Smooth muscle cell (in vitro differentiated cells): ENCODE data around the gene GPRIN1. TPM values are rescaled to one million over a fixed set of nuclear protein-coding genes. Genes with fewer than 3 reads are reported as not detected.

Experiments used
- DNase-seq: peaks from one replicate; lab custom pipeline; 2025; ENCODE audit not compliant: unreplicated experiment; lab: John Stamatoyannopoulos, UW
- H2AFZ ChIP-seq: fragments of 200-600 bp; sonication (generic); 2 replicates; pipeline ENCODE4 v1.6.0; 2016; ENCODE audit warnings: antibody characterized with exemption, low read depth, mild to moderate bottlenecking
- H3F3A ChIP-seq: fragments of 200-600 bp; sonication (generic); 2 replicates; pipeline ENCODE4 v1.6.0; 2017; ENCODE audit warnings: antibody characterized with exemption, low read depth
- H3K27ac ChIP-seq: fragments of 200-600 bp; sonication (generic); 2 replicates; pipeline ENCODE4 v1.5.1; 2016; ENCODE audit warnings: low read depth, mild to moderate bottlenecking
- H3K27me3 ChIP-seq: fragments of 200-600 bp; sonication (generic); 2 replicates; pipeline ENCODE4 v1.6.1; 2016; ENCODE audit warnings: low read depth, mild to moderate bottlenecking
- H3K36me3 ChIP-seq: fragments of 200-600 bp; sonication (generic); 2 replicates; pipeline ENCODE4 v1.5.1; 2016; ENCODE audit warnings: low read depth
- H3K4me1 ChIP-seq: fragments of 200-600 bp; sonication (generic); 2 replicates; pipeline ENCODE4 v1.5.1; 2016; ENCODE audit warnings: low read depth
- H3K4me2 ChIP-seq: fragments of 200-600 bp; sonication (generic); 2 replicates; pipeline ENCODE4 v1.6.0; 2016; ENCODE audit warnings: mild to moderate bottlenecking
- H3K4me3 ChIP-seq: fragments of 200-600 bp; sonication (generic); 2 replicates; pipeline ENCODE4 v1.5.1; 2016; ENCODE audit warnings: mild to moderate bottlenecking
- H3K79me2 ChIP-seq: fragments of 200-600 bp; sonication (generic); 2 replicates; pipeline ENCODE4 v1.6.0; 2016; ENCODE audit warnings: low read depth, mild to moderate bottlenecking
- H3K9ac ChIP-seq: fragments of 200-600 bp; sonication (generic); 2 replicates; pipeline ENCODE4 v1.6.0; 2016; ENCODE audit warnings: low read depth
- H3K9me3 ChIP-seq: fragments of 200-600 bp; sonication (generic); replicated peaks from 2 replicates; pipeline ENCODE4 v1.5.1; 2016; ENCODE audit warnings: low read depth
- H4K20me1 ChIP-seq: fragments of 200-600 bp; sonication (generic); 2 replicates; pipeline ENCODE4 v1.6.0; 2016; ENCODE audit warnings: low read depth
- CTCF ChIP-seq: fragments of 200-600 bp; sonication (generic); IDR thresholded peaks from 2 replicates; pipeline ENCODE4 v1.5.1; 2017; ENCODE audit warnings: borderline replicate concordance, mild to moderate bottlenecking, antibody characterized with exemption; ENCODE audit not compliant: insufficient read depth, poor library complexity, severe bottlenecking
- WGBS: methylation state at CpG from one replicate; pipeline ENCODE4 v1.1.7; 2016; ENCODE audit warnings: low lambda C conversion rate; 5-methylcytosine and 5-hydroxymethylcytosine counted together
- polyA plus RNA-seq: library from polyadenylated mRNA; unstranded; fragments of >200 nt; fragmentation: Nextera tagmentation; extraction: Ambion mirVana; gene quantifications from 2 replicates; pipeline ENCODE4 v1.2.1, GENCODE V29; 2016
- total RNA-seq: library from RNA; depleted of rRNA; stranded (reverse); fragments of >200 nt; gene quantifications from 2 replicates; pipeline ENCODE4 v1.2.3, GENCODE V29; 2014

Gene GPRIN1
- total and polyA plus RNA-seq, 2 experiments from 2014 or later = 2.1 to 3.6 TPM

GRCh38 chr5:176597417-176598389 is 12.3 kb downstream of the GPRIN1 start:
- Histone ChIP-seq H3K36me3 (no peaks in the 10 kb centered on the region), H3K27me3 (peaks cover 17% of the 10 kb centered on the region), H3K4me2 (peak overlapping the region; percentile 86), H3K9ac (no peak overlapping the region), H3K4me3 (peak overlapping the region; percentile 42), H3F3A (no peaks in the 10 kb centered on the region), H3K4me1 (no peaks in the 10 kb centered on the region), H3K9me3 (no peaks in the 10 kb centered on the region), H3K27ac (no peak overlapping the region), H2AFZ (no peak overlapping the region), H4K20me1 (no peaks in the 10 kb centered on the region), H3K79me2 (no peaks in the 10 kb centered on the region)
- no peak for DNase-seq
- TF ChIP-seq CTCF = no peak
- 83% methylated on average over 36 of the region's 47 CpGs for WGBS

- no peak for DNase-seq
- H2AFZ ChIP-seq = no peak overlapping the region
Observed at GRCh38 chr5:176596689-176597416, 13.1 kb downstream of the GPRIN1 start.

GRCh38 chr5:176596069-176596644 is 13.8 kb downstream of the GPRIN1 start:
- Histone ChIP-seq H3K27ac (no peak overlapping the region), H3K9me3 (no peaks in the 10 kb centered on the region), H3K4me1 (no peaks in the 10 kb centered on the region), H3K79me2 (no peaks in the 10 kb centered on the region), H3K9ac (no peak overlapping the region), H3K4me2 (peak overlapping the region; percentile 86), H3F3A (no peaks in the 10 kb centered on the region), H3K27me3 (peaks cover 17% of the 10 kb centered on the region), H3K4me3 (peak overlapping the region; percentile 42), H3K36me3 (no peaks in the 10 kb centered on the region), H2AFZ (no peak overlapping the region), H4K20me1 (no peaks in the 10 kb centered on the region)
- no peak for TF ChIP-seq CTCF
- 96% methylated on average over 23 of the region's 23 CpGs for WGBS
- DNase-seq = no peak

More at GRCh38 chr5:176596689-176597416, 13.1 kb downstream of the GPRIN1 start:
- Histone ChIP-seq H3K9me3 (no peaks in the 10 kb centered on the region), H3K4me2 (peak overlapping the region; percentile 86), H3K9ac (no peak overlapping the region), H3K4me1 (no peaks in the 10 kb centered on the region), H3K79me2 (no peaks in the 10 kb centered on the region), H3K4me3 (peak overlapping the region; percentile 42), H3F3A (no peaks in the 10 kb centered on the region), H3K36me3 (no peaks in the 10 kb centered on the region), H3K27me3 (peaks cover 17% of the 10 kb centered on the region), H4K20me1 (no peaks in the 10 kb centered on the region), H3K27ac (no peak overlapping the region)
- 20% methylated on average over 69 of the region's 98 CpGs for WGBS
- peak; percentile 18 for TF ChIP-seq CTCF
